NCI-H146 treated with DMSO at 0.1 percent for 48 hours (cell line): ENCODE results near the gene DDOST.

Experiments
- DNase-seq: peaks from one replicate; lab custom pipeline; 2025; ENCODE audit not compliant: unreplicated experiment; lab: John Stamatoyannopoulos, UW

DDOST gene

DNA sequence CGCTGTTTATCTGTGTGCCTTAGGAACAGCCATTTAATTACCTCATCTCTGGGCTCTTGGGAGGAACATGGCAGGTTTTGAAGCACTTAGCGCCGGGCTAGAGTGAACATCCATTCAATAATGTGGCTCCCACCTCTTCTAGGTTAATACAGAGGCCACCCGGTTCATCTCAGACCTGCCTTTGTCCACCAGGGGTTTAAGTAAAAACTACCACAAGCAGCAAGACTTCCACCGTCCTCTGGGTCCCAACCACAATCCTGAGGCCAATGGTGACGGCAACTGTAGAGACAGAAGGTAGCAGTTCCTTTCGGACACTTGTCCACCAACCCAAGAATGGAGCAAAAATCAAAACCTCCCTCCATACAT, 924 bp upstream of the DDOST start:
- no peak for DNase-seq

DNA sequence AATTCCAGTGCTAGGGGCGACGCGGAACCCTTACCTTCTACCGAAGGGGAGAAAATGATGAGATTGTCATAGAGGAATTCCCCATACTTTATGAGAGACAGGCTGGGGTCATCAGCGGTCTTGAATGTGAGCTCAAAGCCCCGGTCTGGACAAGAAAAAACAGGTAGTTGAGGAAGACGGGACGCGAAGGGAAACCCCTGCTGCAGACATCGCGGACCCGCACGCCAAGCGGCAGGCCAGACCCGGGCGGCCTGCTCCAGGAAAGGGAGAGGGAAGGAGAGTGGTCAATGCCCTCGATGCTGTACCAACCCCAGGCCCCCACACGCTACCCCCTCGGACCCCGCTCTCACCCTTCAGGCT, 342 bp downstream of the DDOST start:
- no peak for DNase-seq

DNA sequence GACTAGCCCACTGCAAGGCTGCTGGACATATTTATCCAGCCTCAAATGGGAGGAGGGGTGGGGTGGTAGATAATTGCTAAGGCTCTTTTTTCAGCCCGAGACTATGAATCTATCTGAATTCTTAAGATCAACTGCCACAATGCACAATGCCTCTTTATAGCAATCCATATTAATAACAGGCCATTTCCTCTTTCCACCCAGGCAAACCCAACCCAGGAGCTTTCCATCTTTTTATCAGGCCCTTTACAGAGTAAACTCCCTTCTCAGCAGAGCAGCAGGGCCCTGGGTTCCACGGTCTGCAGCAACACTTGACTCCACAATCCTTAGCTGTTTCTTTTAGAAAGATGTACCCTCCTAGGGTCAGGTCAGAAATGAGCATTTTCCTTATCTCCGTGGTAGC, 806 bp downstream of the DDOST start:
- no peak for DNase-seq

DNA sequence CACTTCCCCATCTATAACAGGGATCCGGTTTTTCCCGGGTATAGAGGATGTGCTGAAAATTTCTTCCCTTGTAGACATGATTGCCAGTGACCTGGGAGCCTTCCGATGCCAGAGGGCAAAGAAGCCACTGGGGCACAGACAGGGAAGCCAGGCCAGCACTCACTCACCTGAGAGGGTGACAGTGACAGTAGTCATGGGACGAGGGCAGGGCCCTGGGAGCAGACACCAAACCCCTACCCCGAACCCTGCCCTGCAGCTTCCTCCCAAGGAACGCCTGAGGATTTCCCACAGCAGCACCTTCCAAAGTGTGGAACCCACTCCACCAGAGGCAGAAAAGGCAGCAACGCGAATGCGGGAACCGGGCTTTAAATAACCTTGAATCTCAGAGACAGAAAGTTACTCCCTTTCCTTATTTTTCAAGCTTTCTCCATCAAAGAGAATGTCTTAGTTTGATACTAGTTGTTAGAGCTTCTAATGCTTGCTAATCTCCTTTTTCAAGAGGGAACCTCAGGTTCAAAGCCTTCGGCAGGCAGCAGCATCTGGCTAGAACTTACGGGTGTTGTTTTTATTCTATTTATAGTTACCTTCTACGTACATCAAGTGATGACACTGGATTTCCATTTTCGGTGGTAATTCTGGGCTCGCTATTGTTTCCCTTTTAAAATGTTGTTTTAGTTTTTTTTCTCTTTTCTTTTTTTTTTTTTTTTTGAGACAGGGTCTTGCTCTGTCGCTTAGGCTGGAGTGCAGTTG, 2.8 kb downstream of the DDOST start:
- no peak for DNase-seq

DNA sequence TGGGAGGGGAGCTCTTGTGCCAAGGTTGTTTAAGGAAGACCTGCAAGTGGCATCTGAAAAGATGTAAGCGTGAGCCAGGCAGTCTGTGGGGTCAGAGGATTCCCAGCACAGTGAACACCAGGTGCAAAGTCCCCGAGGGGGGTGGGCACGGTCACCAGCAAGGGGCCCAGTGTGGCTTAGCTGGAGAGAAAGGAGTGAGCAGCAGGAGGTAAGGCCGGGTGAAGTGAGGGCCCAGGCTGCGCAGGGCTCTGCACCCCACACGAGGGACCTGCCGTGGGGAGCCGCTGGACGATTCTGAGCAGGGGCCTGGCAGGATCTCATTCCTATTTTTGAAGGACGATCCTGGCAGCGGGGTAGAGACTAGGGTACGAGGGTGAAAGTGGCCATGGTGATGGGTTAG, 4.1 kb downstream of the DDOST start:
- DNase-seq, result no peak

DNA sequence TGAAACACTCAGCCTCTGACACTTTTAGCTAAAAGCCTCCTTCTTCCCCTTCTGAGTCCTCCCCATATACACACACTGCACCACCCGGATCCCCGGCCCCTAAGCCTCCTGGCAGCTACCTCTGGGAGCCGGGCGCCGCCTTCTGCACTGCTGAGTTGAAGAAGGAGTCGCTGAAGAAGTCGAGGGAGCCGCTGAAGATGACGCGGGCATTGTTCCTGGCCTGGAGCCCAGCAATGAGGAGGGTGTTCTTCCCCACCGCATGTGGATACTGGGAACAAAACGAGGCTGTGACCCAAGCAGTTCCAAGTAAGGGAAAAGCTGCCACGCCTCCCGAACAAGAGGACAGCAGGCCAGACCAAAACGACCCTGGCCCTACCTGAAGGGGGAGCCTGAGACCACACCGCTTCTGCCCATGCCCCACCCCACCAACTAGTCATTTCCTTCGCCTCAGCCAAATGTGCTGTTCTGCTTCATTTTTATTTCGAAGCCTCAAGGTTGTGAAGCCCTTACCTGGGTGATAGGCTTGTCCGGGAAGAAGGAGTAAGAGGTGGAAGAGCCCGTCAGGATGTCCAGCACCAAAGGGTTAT, 7.0 kb downstream of the DDOST start:
- no peak for DNase-seq

DNA sequence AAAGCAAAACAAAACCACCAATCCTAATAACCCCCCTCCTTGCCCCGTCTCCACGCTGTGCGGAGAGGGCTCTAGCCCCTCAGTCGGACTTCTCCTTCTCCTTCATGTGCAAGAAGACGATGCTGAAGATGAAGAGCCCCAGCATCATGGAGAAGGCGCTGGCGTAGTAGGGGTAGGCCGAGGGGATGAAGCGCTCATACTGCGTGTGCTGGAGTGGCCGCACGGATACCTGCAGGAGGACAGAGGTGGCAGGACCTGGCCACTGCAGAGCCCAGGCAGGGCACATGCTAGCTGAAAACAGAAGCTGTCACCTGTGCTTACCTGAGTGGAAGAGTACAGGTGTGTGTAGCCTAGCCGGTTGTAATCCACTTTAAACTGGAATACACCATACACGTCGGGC, 8.9 kb downstream of the DDOST start:
- no peak for DNase-seq

DNA sequence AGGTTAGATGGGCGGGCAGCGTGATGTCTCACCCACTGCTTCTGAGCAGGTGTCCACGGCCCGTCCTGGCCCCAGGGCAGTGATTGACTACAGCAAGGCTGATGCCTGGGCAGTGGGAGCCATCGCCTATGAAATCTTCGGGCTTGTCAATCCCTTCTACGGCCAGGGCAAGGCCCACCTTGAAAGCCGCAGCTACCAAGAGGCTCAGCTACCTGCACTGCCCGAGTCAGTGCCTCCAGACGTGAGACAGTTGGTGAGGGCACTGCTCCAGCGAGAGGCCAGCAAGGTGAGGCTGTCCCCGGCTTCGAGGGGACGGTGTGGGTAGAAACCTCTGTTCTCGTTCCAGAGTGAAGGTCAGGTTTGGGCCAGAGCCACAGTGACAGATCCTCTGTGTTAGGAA, 12.2 kb downstream of the DDOST start:
- DNase-seq, result no peak

DNA sequence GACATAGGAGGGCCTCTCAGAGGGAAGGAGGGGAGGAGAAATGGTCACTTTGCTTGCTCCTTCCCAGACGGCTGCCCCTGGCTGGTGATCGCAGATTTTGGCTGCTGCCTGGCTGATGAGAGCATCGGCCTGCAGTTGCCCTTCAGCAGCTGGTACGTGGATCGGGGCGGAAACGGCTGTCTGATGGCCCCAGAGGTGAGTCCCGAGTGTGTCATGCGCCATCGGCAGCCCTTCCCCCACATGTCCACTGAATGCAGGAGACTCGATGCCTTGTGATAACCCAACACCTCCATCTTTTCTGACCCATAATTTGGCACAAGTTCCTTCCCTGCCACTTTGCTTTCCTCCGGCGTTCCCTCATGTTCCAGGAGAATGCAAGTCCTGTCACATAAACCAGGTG, 12.7 kb downstream of the DDOST start:
- DNase-seq, result no peak

DNA sequence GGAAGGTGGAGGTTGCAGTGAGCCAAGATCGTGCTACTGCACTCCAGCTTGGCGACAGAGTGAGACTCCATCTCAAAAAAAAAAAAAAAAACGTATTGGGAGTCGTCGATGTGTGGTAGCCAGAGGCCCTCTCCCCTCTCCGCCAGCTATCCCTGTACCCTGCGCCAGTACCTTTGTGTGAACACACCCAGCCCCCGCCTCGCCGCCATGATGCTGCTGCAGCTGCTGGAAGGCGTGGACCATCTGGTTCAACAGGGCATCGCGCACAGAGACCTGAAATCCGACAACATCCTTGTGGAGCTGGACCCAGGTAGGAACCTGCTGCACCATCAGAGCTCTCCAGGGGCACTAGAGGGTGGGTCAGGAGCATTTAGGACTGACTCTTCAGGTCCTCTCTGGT, 15.8 kb downstream of the DDOST start:
- no peak for DNase-seq

DNA sequence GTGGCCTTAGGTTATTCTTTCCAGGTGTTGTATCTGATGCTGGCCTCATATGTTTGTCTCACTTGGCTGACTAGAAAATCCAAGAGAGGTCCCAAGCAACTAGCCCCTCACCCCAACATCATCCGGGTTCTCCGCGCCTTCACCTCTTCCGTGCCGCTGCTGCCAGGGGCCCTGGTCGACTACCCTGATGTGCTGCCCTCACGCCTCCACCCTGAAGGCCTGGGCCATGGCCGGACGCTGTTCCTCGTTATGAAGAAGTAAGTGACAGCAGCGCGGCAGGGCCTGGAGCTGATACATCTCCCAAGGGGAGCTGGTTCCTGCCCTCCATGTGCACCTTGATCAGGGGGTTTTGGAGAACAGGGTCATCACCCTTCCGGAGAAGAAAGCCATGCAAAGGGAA, 16.8 kb downstream of the DDOST start:
- no peak for DNase-seq

DNA sequence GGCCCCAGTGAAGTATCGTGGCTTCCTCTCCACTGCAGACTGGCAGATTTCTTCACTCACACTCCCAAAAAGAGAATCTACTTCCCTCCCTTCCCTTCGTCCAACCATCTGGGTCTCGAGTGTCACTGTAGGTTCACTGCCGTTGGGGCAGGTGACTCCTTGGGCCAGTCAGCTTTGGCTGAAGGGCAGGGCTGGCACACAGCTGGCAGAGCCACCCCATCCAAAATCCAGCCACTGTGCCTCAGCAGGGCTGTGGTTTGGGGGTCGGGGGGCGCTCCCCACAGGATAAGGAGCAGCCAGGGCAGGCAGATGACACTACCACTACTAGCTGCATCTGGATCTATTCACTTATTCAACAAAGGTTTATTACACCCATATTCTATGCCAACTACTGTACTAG, 18.1 kb downstream of the DDOST start:
- no peak for DNase-seq

DNA sequence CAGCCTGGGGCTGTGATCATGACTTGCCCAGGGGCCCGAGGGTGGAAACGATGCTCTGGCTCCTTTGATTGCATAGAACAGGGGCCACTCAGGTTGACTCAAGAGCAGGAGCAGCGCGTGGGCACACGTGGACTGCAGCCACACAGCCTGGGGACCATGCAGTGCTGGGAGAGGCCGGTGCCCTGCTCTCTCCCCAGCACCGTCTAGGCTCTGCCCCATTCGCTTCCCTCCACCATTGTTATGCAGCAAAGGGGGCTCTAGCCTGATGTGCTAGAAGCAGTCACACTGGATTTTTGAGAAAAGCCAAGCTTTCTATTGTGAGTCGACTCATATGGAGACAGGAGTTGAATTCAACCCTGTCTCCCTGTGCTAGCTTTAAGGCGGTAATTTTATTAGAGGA, 19.2 kb downstream of the DDOST start:
- no peak for DNase-seq

DNA sequence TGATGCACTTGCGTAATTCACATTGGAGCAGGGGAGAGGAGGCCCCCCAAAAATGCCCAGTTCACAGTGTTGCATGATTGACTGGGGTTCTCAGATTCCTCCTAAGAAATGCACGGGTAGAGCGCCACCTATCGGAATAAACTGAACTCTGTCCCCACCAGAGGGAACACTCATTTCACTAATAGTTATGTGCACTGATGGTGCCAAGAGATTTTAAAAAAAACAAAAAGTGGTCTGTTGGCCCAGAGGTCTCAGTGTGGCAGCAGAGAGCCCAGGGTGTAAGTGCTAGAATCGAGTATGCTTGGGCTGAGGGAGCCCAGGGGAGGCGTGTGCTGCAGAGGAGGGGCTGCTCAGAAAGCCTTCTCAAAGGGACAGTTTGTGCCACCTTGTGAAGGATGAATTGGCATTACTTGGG, 21.0 kb downstream of the DDOST start:
- DNase-seq, result no peak

DNA sequence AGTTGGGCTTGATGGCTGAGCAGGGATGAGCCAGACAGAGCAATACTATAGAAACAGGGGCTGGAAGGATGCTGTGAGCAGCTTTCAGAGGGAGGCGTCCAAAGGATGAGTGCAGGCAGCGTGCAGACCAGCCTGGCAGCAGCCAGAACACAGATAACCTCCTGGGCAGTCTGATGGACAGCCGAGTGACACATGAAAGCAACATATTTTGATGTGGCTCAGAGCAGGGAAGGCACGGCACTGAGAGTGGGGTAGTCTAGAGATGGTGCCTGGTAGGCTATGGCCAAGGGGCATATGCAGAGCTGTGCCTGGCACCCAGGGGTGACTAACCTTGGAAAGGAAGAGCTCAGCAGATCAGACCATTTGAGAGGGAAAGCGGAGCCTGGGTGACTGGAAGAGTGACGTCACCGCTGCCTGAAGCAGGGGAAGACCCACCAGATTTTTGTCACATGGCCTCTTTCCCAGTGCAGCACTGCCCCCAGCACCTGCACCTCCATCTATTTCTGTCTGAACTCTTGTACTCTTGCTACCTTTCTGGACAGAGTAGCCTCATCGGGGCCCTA, 24.3 kb downstream of the DDOST start:
- no peak for DNase-seq

DNA sequence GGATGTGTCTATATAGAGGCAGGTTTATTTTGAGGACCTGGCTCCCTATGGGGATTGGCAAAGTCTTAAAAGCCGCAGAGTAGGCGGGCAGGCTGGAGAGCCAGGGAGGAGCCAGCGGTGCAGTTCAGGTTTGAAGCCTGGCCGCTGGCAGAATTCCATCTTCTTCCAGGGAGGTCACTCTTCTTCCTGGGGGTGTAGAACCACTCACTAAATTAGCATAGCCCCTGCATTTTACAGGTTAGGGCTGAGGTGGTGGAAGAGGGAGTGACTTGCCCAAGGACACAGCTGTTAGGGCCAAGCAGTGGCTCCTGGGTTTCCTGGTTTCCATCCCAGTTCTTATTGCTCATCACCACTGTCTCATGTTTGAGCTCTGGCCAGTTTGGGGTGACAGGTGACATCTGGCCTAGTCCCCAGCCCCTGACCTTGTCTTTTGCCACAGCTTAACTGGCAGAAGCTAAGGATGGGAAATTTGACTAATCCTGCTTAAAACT, 26.5 kb downstream of the DDOST start:
- no peak for DNase-seq

DNA sequence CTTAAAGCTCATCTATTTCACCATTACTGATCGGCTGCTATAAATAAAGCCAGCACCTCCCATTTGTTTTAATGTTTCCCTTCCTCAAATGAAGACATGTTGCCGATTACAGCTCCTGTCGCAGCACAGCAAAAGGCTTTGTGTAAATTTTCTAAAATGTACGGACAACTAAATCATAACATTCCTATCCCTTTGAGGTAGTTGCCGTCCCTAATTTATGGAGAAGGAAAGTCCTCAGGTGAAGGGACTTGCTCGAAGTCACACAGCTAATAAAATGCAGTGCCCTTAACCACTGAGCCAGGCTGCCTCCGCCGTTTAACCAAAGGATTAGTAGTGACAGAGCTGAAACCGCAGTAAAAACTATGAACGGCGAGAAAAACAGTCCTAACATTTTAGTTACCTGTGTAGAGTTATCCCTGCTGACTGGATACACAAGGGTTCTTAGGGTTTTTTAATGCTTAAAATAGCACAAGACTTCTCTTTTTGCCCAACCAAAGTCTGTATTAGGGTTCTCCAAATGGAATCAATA, 27.0 kb downstream of the DDOST start:
- no peak for DNase-seq

DNA sequence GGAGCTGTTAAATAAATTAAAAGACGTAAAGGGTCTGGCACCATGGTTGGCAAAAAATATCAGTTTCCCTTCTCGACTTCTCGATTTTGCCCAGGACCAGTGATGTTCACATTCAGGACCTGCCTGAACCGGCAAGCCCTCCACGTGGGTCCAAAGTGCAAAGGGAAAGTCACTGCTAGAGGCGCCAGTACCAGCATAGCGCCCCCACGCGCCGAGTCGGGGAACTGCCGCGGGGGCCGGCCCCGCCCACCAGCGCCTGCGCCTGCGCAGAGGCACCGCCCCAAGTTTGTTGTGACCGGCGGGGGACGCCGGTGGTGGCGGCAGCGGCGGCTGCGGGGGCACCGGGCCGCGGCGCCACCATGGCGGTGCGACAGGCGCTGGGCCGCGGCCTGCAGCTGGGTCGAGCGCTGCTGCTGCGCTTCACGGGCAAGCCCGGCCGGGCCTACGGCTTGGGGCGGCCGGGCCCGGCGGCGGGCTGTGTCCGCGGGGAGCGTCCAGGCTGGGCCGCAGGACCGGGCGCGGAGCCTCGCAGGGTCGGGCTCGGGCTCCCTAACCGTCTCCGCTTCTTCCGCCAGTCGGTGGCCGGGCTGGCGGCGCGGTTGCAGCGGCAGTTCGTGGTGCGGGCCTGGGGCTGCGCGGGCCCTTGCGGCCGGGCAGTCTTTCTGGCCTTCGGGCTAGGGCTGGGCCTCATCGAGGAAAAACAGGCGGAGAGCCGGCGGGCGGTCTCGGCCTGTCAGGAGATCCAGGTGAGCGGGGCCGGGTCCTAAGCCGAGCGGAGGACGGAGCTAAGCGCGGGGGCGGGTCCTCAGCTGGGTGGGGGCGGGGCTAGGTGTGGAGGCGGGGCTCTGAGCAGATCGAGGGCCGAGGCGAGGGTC, 27.7 kb downstream of the DDOST start, which contains the start of gene PINK1:
Gene PINK1 (plus strand): TSS at position 269 of the 875 bp plus-strand sequence. CDS start 91 bp downstream, at position 360.
- DNase-seq, result peak; percentile 29

DNA sequence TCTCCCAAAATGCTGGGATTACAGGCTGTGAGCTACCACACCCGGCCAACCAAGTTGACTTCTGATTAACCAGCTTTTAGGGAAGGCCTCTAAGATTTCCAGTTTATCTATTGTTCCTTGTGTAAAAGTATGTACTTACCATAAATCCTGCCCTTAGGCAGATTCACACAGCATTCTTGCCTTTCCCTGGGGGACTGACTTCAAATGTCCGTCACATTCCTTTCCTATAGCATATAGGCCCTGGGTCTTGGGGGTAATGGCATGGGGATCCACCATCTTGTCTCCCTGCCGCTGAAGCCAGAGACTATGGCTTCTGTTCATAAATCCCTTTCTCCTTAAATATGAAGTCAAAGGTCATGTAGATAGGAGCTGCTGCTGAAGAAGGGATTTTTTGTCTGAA, 28.8 kb downstream of the DDOST start:
- no peak for DNase-seq

DNA sequence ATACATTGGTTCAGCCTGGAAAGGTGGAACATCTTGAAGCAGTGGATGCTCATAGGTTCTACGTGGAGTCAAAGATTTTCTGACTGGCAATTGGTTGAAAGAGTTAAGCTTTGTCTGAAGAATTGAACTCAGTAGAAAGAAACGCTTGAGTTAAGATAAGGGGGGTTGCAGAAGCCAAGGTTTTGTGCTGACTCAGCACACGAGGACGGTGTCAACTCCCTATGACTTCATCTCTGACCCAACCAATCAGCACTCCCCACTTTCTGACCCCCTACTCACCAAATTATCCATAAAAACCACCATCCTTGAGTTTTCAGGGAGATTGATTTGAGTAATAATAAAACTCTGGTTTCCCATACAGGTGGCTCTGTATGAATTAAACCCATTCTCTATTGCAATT, 30.4 kb downstream of the DDOST start:
- no peak for DNase-seq

DNA sequence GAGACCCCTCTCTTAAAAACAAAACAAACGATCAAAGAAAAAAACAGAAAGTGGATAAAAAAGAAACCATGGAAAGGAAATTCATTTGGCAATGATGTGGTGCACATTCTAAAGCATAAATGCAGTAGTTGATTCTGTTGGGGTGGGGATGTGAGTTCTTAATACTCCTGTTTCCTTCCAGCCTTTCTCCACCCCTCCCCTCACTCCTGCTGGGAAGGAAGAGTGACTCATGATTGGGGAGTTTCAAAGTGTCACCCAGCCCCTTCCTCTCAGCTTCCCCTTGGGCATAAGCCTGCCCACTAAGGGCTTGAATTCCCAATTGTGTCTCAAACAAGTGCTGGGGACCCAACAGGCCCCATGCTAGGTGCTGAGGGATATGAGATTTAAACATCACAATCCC, 34.6 kb downstream of the DDOST start:
- no peak for DNase-seq

DNA sequence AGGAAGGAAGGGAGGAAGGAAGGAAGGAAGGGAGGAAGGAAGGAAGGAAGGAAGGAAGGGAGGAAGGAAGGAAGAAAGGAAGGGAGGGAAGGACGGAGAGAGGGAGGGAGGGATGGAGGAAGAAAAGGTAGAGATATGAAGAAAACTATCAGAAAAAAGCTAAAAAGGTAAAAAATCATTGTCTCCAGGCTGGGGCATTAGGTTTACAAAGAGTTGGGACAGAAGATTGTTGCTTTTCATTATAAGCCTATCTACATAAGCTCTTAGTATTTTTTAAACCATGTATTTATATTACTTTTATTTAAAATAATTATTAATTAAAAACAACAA, 35.1 kb downstream of the DDOST start:
- no peak for DNase-seq
